Measurements from ENCODE around the gene EFCAB13. TPM values are rescaled to one million over a fixed set of nuclear protein-coding genes. Genes with fewer than 3 reads are reported as not detected.
"Not testable (repeated sequence)": the region's sequence is repeated elsewhere in the genome, so short reads cannot be mapped to it uniquely, and the experiment has no call there.

The EFCAB13 gene
- polyA plus RNA-seq, 3 donors = 4.2 to 16.5 (median 7.8) TPM

- DNase-seq (ENCODE audit: extremely low read depth in 1 of 11, low read depth in 9 of 11, low spot score in 4 of 11) = no peak
Measured at GRCh38 chr17:47401100-47401499, 77.3 kb downstream of the EFCAB13 start.

- DNase-seq (ENCODE audit: extremely low read depth in 1 of 11, low read depth in 9 of 11, low spot score in 4 of 11) = no peak
Measured at GRCh38 chr17:47404006-47404405, 80.3 kb downstream of the EFCAB13 start.

GRCh38 chr17:47404875-47405274 lies 81.1 kb downstream of the EFCAB13 start:
- no peak for DNase-seq (ENCODE audit: extremely low read depth in 1 of 11, low read depth in 9 of 11, low spot score in 4 of 11)

GRCh38 chr17:47413872-47414271 lies 90.1 kb downstream of the EFCAB13 start:
- no peak for DNase-seq (ENCODE audit: extremely low read depth in 1 of 11, low read depth in 9 of 11, low spot score in 4 of 11)

- DNase-seq (ENCODE audit: extremely low read depth in 1 of 11, low read depth in 9 of 11, low spot score in 4 of 11) = no peak
Measured at GRCh38 chr17:47414612-47415011, 90.9 kb downstream of the EFCAB13 start.

- peak in 5 of 11 donors; percentile 9 to 18 (median 14) for DNase-seq (ENCODE audit: extremely low read depth in 1 of 11, low read depth in 9 of 11, low spot score in 4 of 11)
Measured at GRCh38 chr17:47423406-47424295, 99.9 kb downstream of the EFCAB13 start.

GRCh38 chr17:47425233-47425632 lies 101.5 kb downstream of the EFCAB13 start:
- DNase-seq (ENCODE audit: extremely low read depth in 1 of 11, low read depth in 9 of 11, low spot score in 4 of 11) = not testable (repeated sequence)

GRCh38 chr17:47425887-47426635 lies 102.3 kb downstream of the EFCAB13 start:
- DNase-seq (ENCODE audit: extremely low read depth in 1 of 11, low read depth in 9 of 11, low spot score in 4 of 11) = not testable (repeated sequence)

- DNase-seq (ENCODE audit: extremely low read depth in 1 of 11, low read depth in 9 of 11, low spot score in 4 of 11) = no peak
Measured at GRCh38 chr17:47427985-47428384, 104.2 kb downstream of the EFCAB13 start.

- DNase-seq (ENCODE audit: extremely low read depth in 1 of 11, low read depth in 9 of 11, low spot score in 4 of 11) = not testable (repeated sequence)
Measured at GRCh38 chr17:47432240-47432639, 108.5 kb downstream of the EFCAB13 start.

GRCh38 chr17:47465165-47465564 lies 141.4 kb downstream of the EFCAB13 start:
- no peak for DNase-seq (ENCODE audit: extremely low read depth in 1 of 11, low read depth in 9 of 11, low spot score in 4 of 11)

- DNase-seq (ENCODE audit: extremely low read depth in 1 of 11, low read depth in 9 of 11, low spot score in 4 of 11) = not testable (repeated sequence)
Measured at GRCh38 chr17:47466976-47467375, 143.2 kb downstream of the EFCAB13 start.

- peak in 3 of 11 donors; percentile 4 to 14 (median 8) for DNase-seq (ENCODE audit: extremely low read depth in 1 of 11, low read depth in 9 of 11, low spot score in 4 of 11)
Measured at GRCh38 chr17:47470836-47471235, 147.1 kb downstream of the EFCAB13 start.

GRCh38 chr17:47472073-47472472 lies 148.3 kb downstream of the EFCAB13 start:
- not testable (repeated sequence) for DNase-seq (ENCODE audit: extremely low read depth in 1 of 11, low read depth in 9 of 11, low spot score in 4 of 11)

Other genes starting within 250 kb of the EFCAB13 start
- gene CDC27, start 134.7 kb upstream of the EFCAB13 start, polyA plus RNA-seq (ENCODE audit: insufficient read length in 3 of 3) = 10 to 100 TPM; 51.0 to 60.8 (median 54.8) TPM
- 1 to 10 TPM; 4.0 to 4.5 (median 4.4) TPM for gene MYL4, start 114.6 kb upstream of the EFCAB13 start, polyA plus RNA-seq (ENCODE audit: insufficient read length in 3 of 3)
- 10 to 100 TPM; 17.0 to 19.4 (median 18.6) TPM for gene ITGB3, start 70.1 kb upstream of the EFCAB13 start, polyA plus RNA-seq (ENCODE audit: insufficient read length in 3 of 3)
- gene NPEPPS, start 207.2 kb downstream of the EFCAB13 start, polyA plus RNA-seq (ENCODE audit: insufficient read length in 3 of 3) = 100 to 1,000 TPM; 149 to 190 (median 150) TPM

All from renal cortex interstitium (tissue), 11 donors.